Cardiac septum (tissue), 1 donor: Measurements from ENCODE around the gene KLKB1. TPM values are rescaled to one million over a fixed set of nuclear protein-coding genes. Genes with fewer than 3 reads are reported as not detected.
"Not testable (repeated sequence)": the region's sequence is repeated elsewhere in the genome, so short reads cannot be mapped to it uniquely, and the experiment has no call there.

Experiments
- DNase-seq: peaks from one replicate; pipeline ENCODE4 v3.0.0-alpha.2; 2020; ENCODE audit warnings: low spot score
- intact Hi-C: fragments of 100-400 bp; cut with DNase I; formaldehyde crosslinking; loops from one replicate; pipeline ENCODE4 v1.14.0; 2022
- total RNA-seq: library from RNA; stranded (reverse); fragmentation: NEBNext Ultra II Directional; extraction: Animal tissue kit (Norgen Biotek cat#: 25700); gene quantifications from one replicate; pipeline ENCODE4 v1.2.1, GENCODE V29; 2021
- donor health status: DM: no; HTN: no; CAD: no.

The KLKB1 gene
- total RNA-seq, 1 donor from 2014 or later, result 0.89 TPM

- DNase-seq, result no peak
- intact Hi-C loops, result no loop called here
Measured at GRCh38 chr4:186221624-186222023, 5.7 kb upstream of the KLKB1 start.

GRCh38 chr4:186225848-186226247 is 1.5 kb upstream of the KLKB1 start:
- no peak for DNase-seq
- intact Hi-C loops, result no loop called here

- DNase-seq, result no peak
- intact Hi-C loops, result no loop called here
Measured at GRCh38 chr4:186226521-186227189, 652 bp upstream of the KLKB1 start.

- no peak for DNase-seq
- intact Hi-C loops, result no loop called here
Measured at GRCh38 chr4:186227744-186228513, 622 bp downstream of the KLKB1 start.

- intact Hi-C loops, result no loop called here
- no peak for DNase-seq
Measured at GRCh38 chr4:186228514-186228894, 1.2 kb downstream of the KLKB1 start.

GRCh38 chr4:186234367-186234766 is 7.1 kb downstream of the KLKB1 start:
- intact Hi-C loops, result no loop called here
- DNase-seq, result no peak

- DNase-seq, result no peak
- intact Hi-C loops, result no loop called here
Measured at GRCh38 chr4:186236126-186236525, 8.8 kb downstream of the KLKB1 start.

GRCh38 chr4:186240452-186240847 is 13.1 kb downstream of the KLKB1 start:
- no peak for DNase-seq
- intact Hi-C loops, result no loop called here

GRCh38 chr4:186240848-186241491 is 13.7 kb downstream of the KLKB1 start:
- no peak for DNase-seq
- intact Hi-C loops, result no loop called here

- intact Hi-C loops, result no loop called here
- DNase-seq, result no peak
Measured at GRCh38 chr4:186241616-186242015, 14.3 kb downstream of the KLKB1 start.

GRCh38 chr4:186242031-186242430 is 14.7 kb downstream of the KLKB1 start:
- intact Hi-C loops, result not testable (repeated sequence)
- DNase-seq, result peak; percentile 33

GRCh38 chr4:186243331-186243730 is 16.0 kb downstream of the KLKB1 start:
- intact Hi-C loops, result no loop called here
- no peak for DNase-seq

- no peak for DNase-seq
- intact Hi-C loops, result no loop called here
Measured at GRCh38 chr4:186244835-186245234, 17.5 kb downstream of the KLKB1 start.

GRCh38 chr4:186247062-186247752 is 19.9 kb downstream of the KLKB1 start:
- intact Hi-C loops, result not testable (repeated sequence)

GRCh38 chr4:186248643-186249042 is 21.3 kb downstream of the KLKB1 start:
- intact Hi-C loops, result no loop called here
- no peak for DNase-seq

More at GRCh38 chr4:186247062-186247752, 19.9 kb downstream of the KLKB1 start:
- DNase-seq, result not testable (repeated sequence)

- intact Hi-C loops, result no loop called here
- DNase-seq, result no peak
Measured at GRCh38 chr4:186249785-186250754, 22.8 kb downstream of the KLKB1 start.

- intact Hi-C loops, result no loop called here
- no peak for DNase-seq
Measured at GRCh38 chr4:186250760-186251159, 23.5 kb downstream of the KLKB1 start.

GRCh38 chr4:186255122-186255521 is 27.8 kb downstream of the KLKB1 start:
- intact Hi-C loops, result no loop called here
- DNase-seq, result no peak

GRCh38 chr4:186258216-186258811 is 31.0 kb downstream of the KLKB1 start:
- intact Hi-C loops, result no loop called here

More at GRCh38 chr4:186258216-186258811, 31.0 kb downstream of the KLKB1 start:
- no peak for DNase-seq
